GM23338 (cell line): ENCODE data around the gene EXOC6B. TPM values are rescaled to one million over a fixed set of nuclear protein-coding genes. Genes with fewer than 3 reads are reported as not detected.

Source experiments
- ATAC-seq: fragments of 200-7000 bp; cut with Tn5 transposase; 3 replicates; pipeline ENCODE4 v1.9.1; 2020
- DNase-seq: peaks from one replicate; pipeline ENCODE4 v3.0.0-alpha.2; 2015; ENCODE audit warnings: low spot score
- H2AFZ ChIP-seq: fragments of 200-600 bp; sonication (generic); 2 replicates; pipeline ENCODE4 v1.8.0; 2016; ENCODE audit warnings: antibody characterized with exemption, mild to moderate bottlenecking, moderate library complexity
- H3F3A ChIP-seq: fragments of 200-600 bp; sonication (generic); replicated peaks from 2 replicates; pipeline ENCODE4 v1.8.0; 2017; ENCODE audit warnings: antibody characterized with exemption, mixed run types, low read depth
- H3K27ac ChIP-seq: fragments of 200-600 bp; sonication (generic); 2 replicates; pipeline ENCODE4 v1.6.1; 2016; ENCODE audit warnings: low read depth
- H3K27me3 ChIP-seq: fragments of 200-600 bp; sonication (generic); 2 replicates; pipeline ENCODE4 v1.8.0; 2016; ENCODE audit warnings: mild to moderate bottlenecking, mixed run types, moderate library complexity; ENCODE audit not compliant: insufficient read depth
- H3K36me3 ChIP-seq: fragments of 200-600 bp; sonication (generic); 2 replicates; pipeline ENCODE4 v1.8.0; 2016; ENCODE audit warnings: mild to moderate bottlenecking; ENCODE audit not compliant: insufficient read depth
- H3K4me1 ChIP-seq: fragments of 200-600 bp; sonication (generic); 2 replicates; pipeline ENCODE4 v1.8.0; 2016; ENCODE audit warnings: mild to moderate bottlenecking, moderate library complexity; ENCODE audit not compliant: insufficient read depth
- H3K4me2 ChIP-seq: fragments of 200-600 bp; sonication (generic); 2 replicates; pipeline ENCODE4 v1.7.1; 2017; ENCODE audit warnings: mixed run types
- H3K4me3 ChIP-seq: fragments of 200-600 bp; sonication (generic); 2 replicates; pipeline ENCODE4 v1.6.1; 2016; ENCODE audit warnings: mixed run types
- H3K79me2 ChIP-seq: fragments of 200-600 bp; sonication (generic); replicated peaks from 2 replicates; pipeline ENCODE4 v1.8.0; 2017; ENCODE audit warnings: mild to moderate bottlenecking; ENCODE audit not compliant: insufficient read depth
- H3K9me2 ChIP-seq: fragments of 200-600 bp; sonication (generic); 2 replicates; pipeline ENCODE4 v1.8.0; 2017; ENCODE audit not compliant: insufficient read depth
- H4K20me1 ChIP-seq: fragments of 200-600 bp; sonication (generic); replicated peaks from 2 replicates; pipeline ENCODE4 v1.8.0; 2017; ENCODE audit warnings: mild to moderate bottlenecking; ENCODE audit not compliant: insufficient read depth
- H3K27ac Mint-ChIP-seq: 2 replicates; pipeline ENCODE4 v1.8.0; 2020; ENCODE audit warnings: inconsistent platforms, mild to moderate bottlenecking, moderate library complexity, mixed read lengths
- H3K27me3 Mint-ChIP-seq: 3 replicates; pipeline ENCODE4 v1.8.0; 2022; ENCODE audit warnings: low read depth, mild to moderate bottlenecking, moderate library complexity, mixed read lengths, inconsistent platforms; ENCODE audit not compliant: insufficient read depth, poor library complexity
- H3K36me3 Mint-ChIP-seq: 3 replicates; pipeline ENCODE4 v1.8.0; 2021; ENCODE audit warnings: low read depth, mild to moderate bottlenecking, inconsistent platforms, moderate library complexity, mixed read lengths
- H3K4me1 Mint-ChIP-seq: 3 replicates; pipeline ENCODE4 v1.8.0; 2020; ENCODE audit warnings: mild to moderate bottlenecking, inconsistent platforms, mixed read lengths
- H3K4me3 Mint-ChIP-seq: 3 replicates; pipeline ENCODE4 v1.8.0; 2021; ENCODE audit warnings: moderate library complexity, mild to moderate bottlenecking, inconsistent platforms, mixed read lengths
- H3K9me3 Mint-ChIP-seq: 3 replicates; pipeline ENCODE4 v1.8.0; 2020; ENCODE audit warnings: moderate library complexity, mild to moderate bottlenecking, inconsistent platforms, mixed read lengths
- CREB1 ChIP-seq: fragments of 250-450 bp; sonication (Bioruptor Pico); IDR thresholded peaks from 2 replicates; pipeline ENCODE4 v1.5.0; 2020; ENCODE audit warnings: low read depth, mild to moderate bottlenecking, moderate library complexity
- CTCF ChIP-seq, 2 experiments: fragments of 200-600 bp in 1 of 2; sonication (generic) in 1 of 2; conservative IDR thresholded peaks; 2 replicates each; pipeline versions ENCODE4 v1.5.1 to v1.6.1; 2016 to 2017; ENCODE audit warnings: antibody characterized with exemption in 2 of 2, low read depth in 2 of 2, mild to moderate bottlenecking in 2 of 2, moderate library complexity in 1 of 2
- polyA plus RNA-seq: library from polyadenylated mRNA; unstranded; fragments of >200 nt; fragmentation: Nextera tagmentation; extraction: Ambion mirVana; gene quantifications from 2 replicates; pipeline ENCODE4 v1.2.1, GENCODE V29; 2016
- total RNA-seq: library from RNA; depleted of rRNA; stranded (reverse); fragments of >200 nt; shearing (Covaris generic); gene quantifications from 2 replicates; pipeline ENCODE4 v1.2.3, GENCODE V29; 2014
- TF ChIP-seq, protein P1 (sequence below): fragments of 250-450 bp; sonication (Bioruptor Pico); IDR thresholded peaks from 2 replicates; pipeline ENCODE4 v1.5.0; 2020; ENCODE audit warnings: mild to moderate bottlenecking, moderate library complexity

EXOC6B gene
- total and polyA plus RNA-seq, 2 experiments from 2014 or later, result 7.2 to 45.9 TPM

DNA sequence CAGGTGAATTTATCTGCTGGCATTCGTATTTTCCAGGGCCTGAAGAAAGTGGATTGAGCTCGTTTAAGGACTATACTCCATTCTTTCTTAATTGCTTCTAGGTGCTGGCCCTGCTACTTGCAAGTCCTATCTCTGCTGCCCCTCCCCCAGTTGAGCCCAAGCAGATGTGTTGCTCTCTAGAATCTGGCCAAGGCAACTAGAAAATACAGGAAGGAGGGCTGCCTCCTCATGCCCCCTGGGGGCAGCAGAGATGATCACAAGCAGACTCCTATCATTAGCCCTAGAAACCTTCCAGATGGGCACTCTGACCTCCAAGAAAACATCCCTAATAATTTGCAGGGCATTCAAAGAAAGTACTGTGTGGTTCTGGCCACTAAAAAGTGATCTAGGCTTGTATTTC lies 605.7 kb downstream of the EXOC6B start:
- no peaks in the 10 kb centered on the region for H3K27me3 Mint-ChIP-seq
- H3K27ac ChIP-seq, result no peak overlapping the region
- H3K36me3 Mint-ChIP-seq, result no peaks in the 10 kb centered on the region
- no peaks in the 10 kb centered on the region for H3F3A ChIP-seq
- no peaks in the 10 kb centered on the region for H3K36me3 ChIP-seq
- no peak overlapping the region for H3K4me3 Mint-ChIP-seq
- H3K4me1 Mint-ChIP-seq, result peaks cover 11% of the 10 kb centered on the region; the same call in 2 of the 3 replicates
- H3K27me3 ChIP-seq, result no peaks in the 10 kb centered on the region
- no peaks in the 10 kb centered on the region for H3K9me3 Mint-ChIP-seq
- H3K4me2 ChIP-seq, result no peak overlapping the region
- no peaks in the 10 kb centered on the region for H3K79me2 ChIP-seq
- TF ChIP-seq, protein P1, sequence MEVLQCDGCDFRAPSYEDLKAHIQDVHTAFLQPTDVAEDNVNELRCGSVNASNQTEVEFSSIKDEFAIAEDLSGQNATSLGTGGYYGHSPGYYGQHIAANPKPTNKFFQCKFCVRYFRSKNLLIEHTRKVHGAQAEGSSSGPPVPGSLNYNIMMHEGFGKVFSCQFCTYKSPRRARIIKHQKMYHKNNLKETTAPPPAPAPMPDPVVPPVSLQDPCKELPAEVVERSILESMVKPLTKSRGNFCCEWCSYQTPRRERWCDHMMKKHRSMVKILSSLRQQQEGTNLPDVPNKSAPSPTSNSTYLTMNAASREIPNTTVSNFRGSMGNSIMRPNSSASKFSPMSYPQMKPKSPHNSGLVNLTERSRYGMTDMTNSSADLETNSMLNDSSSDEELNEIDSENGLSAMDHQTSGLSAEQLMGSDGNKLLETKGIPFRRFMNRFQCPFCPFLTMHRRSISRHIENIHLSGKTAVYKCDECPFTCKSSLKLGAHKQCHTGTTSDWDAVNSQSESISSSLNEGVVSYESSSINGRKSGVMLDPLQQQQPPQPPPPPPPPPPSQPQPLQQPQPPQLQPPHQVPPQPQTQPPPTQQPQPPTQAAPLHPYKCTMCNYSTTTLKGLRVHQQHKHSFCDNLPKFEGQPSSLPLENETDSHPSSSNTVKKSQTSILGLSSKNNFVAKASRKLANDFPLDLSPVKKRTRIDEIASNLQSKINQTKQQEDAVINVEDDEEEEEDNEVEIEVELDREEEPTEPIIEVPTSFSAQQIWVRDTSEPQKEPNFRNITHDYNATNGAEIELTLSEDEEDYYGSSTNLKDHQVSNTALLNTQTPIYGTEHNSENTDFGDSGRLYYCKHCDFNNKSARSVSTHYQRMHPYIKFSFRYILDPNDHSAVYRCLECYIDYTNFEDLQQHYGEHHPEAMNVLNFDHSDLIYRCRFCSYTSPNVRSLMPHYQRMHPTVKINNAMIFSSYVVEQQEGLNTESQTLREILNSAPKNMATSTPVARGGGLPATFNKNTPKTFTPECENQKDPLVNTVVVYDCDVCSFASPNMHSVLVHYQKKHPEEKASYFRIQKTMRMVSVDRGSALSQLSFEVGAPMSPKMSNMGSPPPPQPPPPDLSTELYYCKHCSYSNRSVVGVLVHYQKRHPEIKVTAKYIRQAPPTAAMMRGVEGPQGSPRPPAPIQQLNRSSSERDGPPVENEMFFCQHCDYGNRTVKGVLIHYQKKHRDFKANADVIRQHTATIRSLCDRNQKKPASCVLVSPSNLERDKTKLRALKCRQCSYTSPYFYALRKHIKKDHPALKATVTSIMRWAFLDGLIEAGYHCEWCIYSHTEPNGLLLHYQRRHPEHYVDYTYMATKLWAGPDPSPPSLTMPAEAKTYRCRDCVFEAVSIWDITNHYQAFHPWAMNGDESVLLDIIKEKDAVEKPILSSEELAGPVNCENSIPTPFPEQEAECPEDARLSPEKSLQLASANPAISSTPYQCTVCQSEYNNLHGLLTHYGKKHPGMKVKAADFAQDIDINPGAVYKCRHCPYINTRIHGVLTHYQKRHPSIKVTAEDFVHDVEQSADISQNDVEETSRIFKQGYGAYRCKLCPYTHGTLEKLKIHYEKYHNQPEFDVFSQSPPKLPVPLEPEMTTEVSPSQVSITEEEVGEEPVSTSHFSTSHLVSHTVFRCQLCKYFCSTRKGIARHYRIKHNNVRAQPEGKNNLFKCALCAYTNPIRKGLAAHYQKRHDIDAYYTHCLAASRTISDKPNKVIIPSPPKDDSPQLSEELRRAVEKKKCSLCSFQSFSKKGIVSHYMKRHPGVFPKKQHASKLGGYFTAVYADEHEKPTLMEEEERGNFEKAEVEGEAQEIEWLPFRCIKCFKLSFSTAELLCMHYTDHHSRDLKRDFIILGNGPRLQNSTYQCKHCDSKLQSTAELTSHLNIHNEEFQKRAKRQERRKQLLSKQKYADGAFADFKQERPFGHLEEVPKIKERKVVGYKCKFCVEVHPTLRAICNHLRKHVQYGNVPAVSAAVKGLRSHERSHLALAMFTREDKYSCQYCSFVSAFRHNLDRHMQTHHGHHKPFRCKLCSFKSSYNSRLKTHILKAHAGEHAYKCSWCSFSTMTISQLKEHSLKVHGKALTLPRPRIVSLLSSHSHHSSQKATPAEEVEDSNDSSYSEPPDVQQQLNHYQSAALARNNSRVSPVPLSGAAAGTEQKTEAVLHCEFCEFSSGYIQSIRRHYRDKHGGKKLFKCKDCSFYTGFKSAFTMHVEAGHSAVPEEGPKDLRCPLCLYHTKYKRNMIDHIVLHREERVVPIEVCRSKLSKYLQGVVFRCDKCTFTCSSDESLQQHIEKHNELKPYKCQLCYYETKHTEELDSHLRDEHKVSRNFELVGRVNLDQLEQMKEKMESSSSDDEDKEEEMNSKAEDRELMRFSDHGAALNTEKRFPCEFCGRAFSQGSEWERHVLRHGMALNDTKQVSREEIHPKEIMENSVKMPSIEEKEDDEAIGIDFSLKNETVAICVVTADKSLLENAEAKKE, result peak; percentile 57; the same call in 1 of the 2 replicates
- no peak for TF ChIP-seq CREB1 (CRISPR knock-in tag)
- peak; percentile 58 to 71 for TF ChIP-seq CTCF (conservative IDR thresholded peaks at IDR 0.05; ENCODE audit: low read depth in 2 of 2)
- no peak overlapping the region for H3K27ac Mint-ChIP-seq
- DNase-seq (peak; percentile 90), ATAC-seq (peak; percentile 100)
- H3K9me2 ChIP-seq, result peaks cover 7% of the 10 kb centered on the region; the same call in 1 of the 2 replicates
- peaks cover 6% of the 10 kb centered on the region for H3K4me1 ChIP-seq
- H3K4me3 ChIP-seq, result no peak overlapping the region
- no peak overlapping the region for H2AFZ ChIP-seq
- H4K20me1 ChIP-seq, result no peaks in the 10 kb centered on the region
